Measurements from ENCODE around the gene SLC16A13. TPM values are rescaled to one million over a fixed set of nuclear protein-coding genes. Genes with fewer than 3 reads are reported as not detected.

Gene SLC16A13
- total RNA-seq, 1 donor from 2014 or later, result 31.2 TPM

- intact Hi-C loops (cut with micrococcal nuclease), result loop anchor here (5.0 to 10.0 kb wide), 2 partner anchors 563 to 831 kb away; partner anchors contain the start of gene CD68
Measured at GRCh38 chr17:7011415-7011814, 24.4 kb upstream of the SLC16A13 start.

GRCh38 chr17:7011942-7012254 is 23.9 kb upstream of the SLC16A13 start:
- intact Hi-C loops (cut with micrococcal nuclease), result loop anchor here (2.0 to 10.0 kb wide), 3 partner anchors 255 to 830 kb away; partner anchors contain the start of genes CD68 and XAF1

- intact Hi-C loops (cut with micrococcal nuclease), result loop anchor here (1.0 to 10.0 kb wide), 10 partner anchors 10 to 1528 kb away; partner anchors contain the start of genes C17orf100, CD68, DERL2 and EIF5A
Measured at GRCh38 chr17:7014261-7014994, 21.4 kb upstream of the SLC16A13 start.

- intact Hi-C loops (cut with micrococcal nuclease), result loop anchor here (1.0 to 10.0 kb wide), 11 partner anchors 8 to 1528 kb away; partner anchors contain the start of genes BCL6B, C17orf100, CD68 and DERL2
Measured at GRCh38 chr17:7014995-7015958, 20.5 kb upstream of the SLC16A13 start.

GRCh38 chr17:7016418-7016817 is 19.4 kb upstream of the SLC16A13 start:
- intact Hi-C loops (cut with micrococcal nuclease), result loop anchor here (10.0 kb wide), 1 partner anchor 558 kb away; the partner anchor contains the start of gene CD68

- intact Hi-C loops (cut with micrococcal nuclease), result loop anchor here (10.0 kb wide), 1 partner anchor 558 kb away; the partner anchor contains the start of gene CD68
Measured at GRCh38 chr17:7016886-7017826, 18.7 kb upstream of the SLC16A13 start.

- intact Hi-C loops (cut with micrococcal nuclease), result loop anchor here (10.0 kb wide), 1 partner anchor 557 kb away; the partner anchor contains the start of gene CD68
Measured at GRCh38 chr17:7017827-7018200, 18.0 kb upstream of the SLC16A13 start.

GRCh38 chr17:7018331-7018964 is 17.4 kb upstream of the SLC16A13 start:
- intact Hi-C loops (cut with micrococcal nuclease), result loop anchor here (10.0 kb wide), 1 partner anchor 556 kb away; the partner anchor contains the start of gene CD68

GRCh38 chr17:7019367-7019766 is 16.4 kb upstream of the SLC16A13 start:
- intact Hi-C loops (cut with micrococcal nuclease), result loop anchor here (10.0 kb wide), 1 partner anchor 555 kb away; the partner anchor contains the start of gene CD68

GRCh38 chr17:7019839-7020519 is 15.8 kb upstream of the SLC16A13 start:
- intact Hi-C loops (cut with micrococcal nuclease), result loop anchor here (10.0 kb wide), 1 partner anchor 555 kb away; the partner anchor contains the start of gene CD68

- intact Hi-C loops (cut with micrococcal nuclease), result no loop called here
Measured at GRCh38 chr17:7020894-7021664, 14.7 kb upstream of the SLC16A13 start.

- intact Hi-C loops (cut with micrococcal nuclease), result loop anchor here (1.0 kb wide), 3 partner anchors 18 to 179 kb away; no protein-coding TSS in a partner anchor
Measured at GRCh38 chr17:7021993-7022778, 13.6 kb upstream of the SLC16A13 start.

- intact Hi-C loops (cut with micrococcal nuclease), result loop anchor here (1.0 kb wide), 6 partner anchors 8 to 180 kb away; no protein-coding TSS in a partner anchor
Measured at GRCh38 chr17:7022781-7023571, 12.8 kb upstream of the SLC16A13 start, which contains the start of gene BCL6B. Gene BCL6B (plus strand): TSS chr17:7023050. CDS start chr17:7023672, 622 bp downstream.

- intact Hi-C loops (cut with micrococcal nuclease), result loop anchor here (1.0 kb wide), 3 partner anchors 8 to 22 kb away; no protein-coding TSS in a partner anchor
Measured at GRCh38 chr17:7023576-7024401, 12.0 kb upstream of the SLC16A13 start.

GRCh38 chr17:7024402-7024785 is 11.4 kb upstream of the SLC16A13 start:
- intact Hi-C loops (cut with micrococcal nuclease), result no loop called here

- intact Hi-C loops (cut with micrococcal nuclease), result no loop called here
Measured at GRCh38 chr17:7025245-7025644, 10.6 kb upstream of the SLC16A13 start.
